DND-41 (cell line): Measurements from ENCODE around the gene CENPB.

Experiments used
- EZH2 ChIP-seq: IDR thresholded peaks from 3 replicates; pipeline ENCODE4 v1.6.1; 2012; ENCODE audit warnings: borderline replicate concordance, low read depth, mild to moderate bottlenecking, moderate library complexity, low read length, inconsistent platforms; ENCODE audit not compliant: severe bottlenecking
- TF ChIP-seq, protein P1 (sequence below): IDR thresholded peaks from 2 replicates; pipeline ENCODE4 v1.5.1; 2012; ENCODE audit warnings: borderline replicate concordance, low read length, moderate library complexity, mild to moderate bottlenecking; ENCODE audit not compliant: poor library complexity, severe bottlenecking; ENCODE audit errors: extremely low read depth

DNA sequence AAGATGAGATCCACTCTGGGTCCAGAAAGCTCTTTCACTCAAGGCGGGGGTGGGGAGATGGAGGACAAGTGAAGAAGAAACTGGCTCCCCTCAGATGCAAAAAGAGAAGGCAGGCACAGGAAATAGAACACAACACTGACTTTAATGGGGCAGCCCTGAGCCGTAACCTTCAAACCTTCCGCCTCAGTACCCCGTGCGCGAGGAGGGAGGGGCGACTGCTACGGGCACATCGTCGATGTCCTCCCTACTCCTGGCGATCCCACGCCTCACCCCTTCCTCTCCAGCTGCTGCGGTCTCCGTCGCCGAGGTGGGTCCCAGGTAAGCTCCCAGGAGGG, 9.2 kb downstream of the CENPB start:
- TF ChIP-seq, protein P1, sequence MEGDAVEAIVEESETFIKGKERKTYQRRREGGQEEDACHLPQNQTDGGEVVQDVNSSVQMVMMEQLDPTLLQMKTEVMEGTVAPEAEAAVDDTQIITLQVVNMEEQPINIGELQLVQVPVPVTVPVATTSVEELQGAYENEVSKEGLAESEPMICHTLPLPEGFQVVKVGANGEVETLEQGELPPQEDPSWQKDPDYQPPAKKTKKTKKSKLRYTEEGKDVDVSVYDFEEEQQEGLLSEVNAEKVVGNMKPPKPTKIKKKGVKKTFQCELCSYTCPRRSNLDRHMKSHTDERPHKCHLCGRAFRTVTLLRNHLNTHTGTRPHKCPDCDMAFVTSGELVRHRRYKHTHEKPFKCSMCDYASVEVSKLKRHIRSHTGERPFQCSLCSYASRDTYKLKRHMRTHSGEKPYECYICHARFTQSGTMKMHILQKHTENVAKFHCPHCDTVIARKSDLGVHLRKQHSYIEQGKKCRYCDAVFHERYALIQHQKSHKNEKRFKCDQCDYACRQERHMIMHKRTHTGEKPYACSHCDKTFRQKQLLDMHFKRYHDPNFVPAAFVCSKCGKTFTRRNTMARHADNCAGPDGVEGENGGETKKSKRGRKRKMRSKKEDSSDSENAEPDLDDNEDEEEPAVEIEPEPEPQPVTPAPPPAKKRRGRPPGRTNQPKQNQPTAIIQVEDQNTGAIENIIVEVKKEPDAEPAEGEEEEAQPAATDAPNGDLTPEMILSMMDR = no peak
- TF ChIP-seq EZH2 = no peak
